ENCODE data around the gene CBARP. TPM values are rescaled to one million over a fixed set of nuclear protein-coding genes. Genes with fewer than 3 reads are reported as not detected.

Gene CBARP
- polyA plus RNA-seq, 1 of the 3 experiments (the other 2 are of a cell fraction) = 5.1 TPM

- Histone ChIP-seq H3F3A (replicated peaks; ENCODE audit: insufficient read depth) (peaks cover 39% of the 10 kb centered on the region), H2AFZ (ENCODE audit: low read depth) (no peak overlapping the region), H3K4me3 (ENCODE audit: low read depth in 2 of 2, low read length in 1 of 2) (no peak overlapping the region), H3K27me3 (ENCODE audit: insufficient read depth) (no peaks in the 10 kb centered on the region), H3K36me3 (replicated peaks in 1 of 2; ENCODE audit: control insufficient read depth in 1 of 2, insufficient read depth in 2 of 2, low read length in 1 of 2) (peaks cover 0 to 13% of the 10 kb centered on the region in 2 experiments), H3K79me2 (ENCODE audit: insufficient read depth) (peaks cover 89% of the 10 kb centered on the region), H4K20me1 (ENCODE audit: insufficient read depth) (0 out of 2 replicates have a peak, but pooled peaks cover 13% of the 10 kb centered on the region), H3K9me3 (no peaks in the 10 kb centered on the region), H3K9me2 (no peaks in the 10 kb centered on the region), H3K4me2 (0 out of 2 replicates have a peak overlapping the region, but pooled peaks have one; percentile 79), H3K9ac (no peak overlapping the region), H3K27ac (ENCODE audit: low read depth in 2 of 2, low read length in 1 of 2) (peak overlapping the region in 1 of 2 experiments; percentile 90; a peak in 1 of 4 replicates), H3K4me1 (ENCODE audit: control insufficient read depth in 1 of 2, insufficient read depth in 2 of 2, low read depth in 1 of 2, low read length in 1 of 2) (peaks cover 28 to 39% of the 10 kb centered on the region in 2 experiments; a peak in 3 of 4 replicates)
- 93% methylated on average over 6 of the region's 12 CpGs for WGBS (ENCODE audit: low lambda C conversion rate)
- ChIA-PET CTCF (interaction anchor here (1.9 to 7.0 kb wide), 7 partner anchors 9 to 104 kb away, joined by 6 to 43 read pairs (median 19); partner anchors contain the start of genes ATP5F1D and CBARP), POLR2A (interaction anchor here (0.6 kb wide), 1 partner anchor 123 kb away, joined by 5 read pairs; no protein-coding TSS in a partner anchor)
- DNase-seq = no peak
- no peak for TF ChIP-seq ELF1 (IDR thresholded peaks at IDR 0.05)
- no peak for TF ChIP-seq FOXM1 (IDR thresholded peaks at IDR 0.05; ENCODE audit: low read depth)
- TF ChIP-seq MXI1 (IDR thresholded peaks at IDR 0.05; ENCODE audit: low read depth, low read length) = no peak
- TF ChIP-seq TAF1 (IDR thresholded peaks at IDR 0.05; ENCODE audit: borderline replicate concordance, low read depth, low read length) = no peak
- TF ChIP-seq MEF2A (IDR thresholded peaks at IDR 0.05; ENCODE audit: borderline replicate concordance, low read depth) = no peak
- TF ChIP-seq SIN3A (IDR thresholded peaks at IDR 0.05; ENCODE audit: borderline replicate concordance, low read depth, low read length) = no peak
- TF ChIP-seq PBX3 (IDR thresholded peaks at IDR 0.05) = no peak
- no peak for TF ChIP-seq RCOR1 (IDR thresholded peaks at IDR 0.05; ENCODE audit: low read length)
- no peak for TF ChIP-seq REST (IDR thresholded peaks at IDR 0.05; ENCODE audit: low read depth, low read length)
- TF ChIP-seq ZBTB33 (IDR thresholded peaks at IDR 0.05; ENCODE audit: borderline replicate concordance, low read depth) = no peak
- no peak for TF ChIP-seq RFX5 (IDR thresholded peaks at IDR 0.05; ENCODE audit: low read length)
- TF ChIP-seq CTCF (IDR thresholded peaks at IDR 0.05) = no peak
- TF ChIP-seq USF1 (IDR thresholded peaks at IDR 0.05; ENCODE audit: borderline replicate concordance, low read depth) = no peak
- TF ChIP-seq NFIC (IDR thresholded peaks at IDR 0.05; ENCODE audit: borderline replicate concordance) = no peak
- no peak for TF ChIP-seq USF2 (IDR thresholded peaks at IDR 0.05; ENCODE audit: borderline replicate concordance, low read depth, low read length)
- TF ChIP-seq MAX (IDR thresholded peaks at IDR 0.05; ENCODE audit: low read depth) = no peak
Observed at GRCh38 chr19:1216756-1217155, 21.0 kb downstream of the CBARP start.

All from SK-N-SH (cell line).